Measurements from ENCODE around the gene PDE7B.

DNA sequence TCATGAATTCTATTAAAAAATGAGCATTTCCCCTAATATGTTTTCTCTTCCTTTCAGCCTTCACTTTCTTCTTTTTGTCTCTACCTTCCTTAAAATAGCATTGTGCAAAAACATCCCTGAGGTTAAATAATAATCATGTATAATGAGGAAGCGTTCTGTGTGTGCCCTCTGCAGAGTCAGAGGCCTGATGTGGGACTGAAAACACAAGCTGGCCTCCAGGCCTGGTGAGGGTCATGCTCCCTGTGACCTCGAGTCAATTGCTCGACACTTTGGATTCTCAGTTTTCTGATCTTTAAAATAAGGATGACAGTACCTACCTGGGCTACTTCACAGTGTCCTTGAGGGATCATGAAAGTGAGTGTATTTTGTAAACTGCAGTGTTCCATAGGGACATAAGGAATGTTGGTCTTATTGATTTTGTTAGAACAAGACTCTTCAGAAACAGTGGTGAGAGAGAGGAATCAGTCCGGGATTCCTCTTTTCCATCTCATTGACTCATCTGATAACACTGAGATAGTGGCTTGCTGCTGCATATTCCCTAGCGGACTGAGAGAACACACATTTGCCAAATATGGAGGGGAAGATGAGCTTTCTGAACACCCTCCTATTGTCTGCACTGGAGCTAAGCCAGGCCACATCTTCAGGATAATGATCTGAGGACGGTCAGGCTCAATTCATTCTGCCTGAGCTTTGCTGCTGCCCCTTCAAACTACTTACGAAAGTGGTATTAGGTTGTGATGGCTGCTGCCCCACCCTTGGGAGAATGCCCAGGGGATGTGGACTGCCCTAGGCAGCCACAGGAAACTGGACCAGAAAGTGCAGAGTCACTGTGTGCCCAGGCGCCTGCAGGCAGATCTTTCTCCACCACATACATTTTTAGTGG lies 39.6 kb upstream of the PDE7B start:
- no peak for TF ChIP-seq GTF2A2 (tag; IDR thresholded peaks at IDR 0.05)
- TF ChIP-seq TEAD4 (IDR thresholded peaks at IDR 0.05; ENCODE audit: low read length): no peak
- no peak for TF ChIP-seq TEAD4 (CRISPR knock-in tag; IDR thresholded peaks at IDR 0.05; ENCODE audit: borderline replicate concordance)
- TF ChIP-seq POLR2A (conservative IDR thresholded peaks at IDR 0.05): no peak
- TF ChIP-seq, protein P1, sequence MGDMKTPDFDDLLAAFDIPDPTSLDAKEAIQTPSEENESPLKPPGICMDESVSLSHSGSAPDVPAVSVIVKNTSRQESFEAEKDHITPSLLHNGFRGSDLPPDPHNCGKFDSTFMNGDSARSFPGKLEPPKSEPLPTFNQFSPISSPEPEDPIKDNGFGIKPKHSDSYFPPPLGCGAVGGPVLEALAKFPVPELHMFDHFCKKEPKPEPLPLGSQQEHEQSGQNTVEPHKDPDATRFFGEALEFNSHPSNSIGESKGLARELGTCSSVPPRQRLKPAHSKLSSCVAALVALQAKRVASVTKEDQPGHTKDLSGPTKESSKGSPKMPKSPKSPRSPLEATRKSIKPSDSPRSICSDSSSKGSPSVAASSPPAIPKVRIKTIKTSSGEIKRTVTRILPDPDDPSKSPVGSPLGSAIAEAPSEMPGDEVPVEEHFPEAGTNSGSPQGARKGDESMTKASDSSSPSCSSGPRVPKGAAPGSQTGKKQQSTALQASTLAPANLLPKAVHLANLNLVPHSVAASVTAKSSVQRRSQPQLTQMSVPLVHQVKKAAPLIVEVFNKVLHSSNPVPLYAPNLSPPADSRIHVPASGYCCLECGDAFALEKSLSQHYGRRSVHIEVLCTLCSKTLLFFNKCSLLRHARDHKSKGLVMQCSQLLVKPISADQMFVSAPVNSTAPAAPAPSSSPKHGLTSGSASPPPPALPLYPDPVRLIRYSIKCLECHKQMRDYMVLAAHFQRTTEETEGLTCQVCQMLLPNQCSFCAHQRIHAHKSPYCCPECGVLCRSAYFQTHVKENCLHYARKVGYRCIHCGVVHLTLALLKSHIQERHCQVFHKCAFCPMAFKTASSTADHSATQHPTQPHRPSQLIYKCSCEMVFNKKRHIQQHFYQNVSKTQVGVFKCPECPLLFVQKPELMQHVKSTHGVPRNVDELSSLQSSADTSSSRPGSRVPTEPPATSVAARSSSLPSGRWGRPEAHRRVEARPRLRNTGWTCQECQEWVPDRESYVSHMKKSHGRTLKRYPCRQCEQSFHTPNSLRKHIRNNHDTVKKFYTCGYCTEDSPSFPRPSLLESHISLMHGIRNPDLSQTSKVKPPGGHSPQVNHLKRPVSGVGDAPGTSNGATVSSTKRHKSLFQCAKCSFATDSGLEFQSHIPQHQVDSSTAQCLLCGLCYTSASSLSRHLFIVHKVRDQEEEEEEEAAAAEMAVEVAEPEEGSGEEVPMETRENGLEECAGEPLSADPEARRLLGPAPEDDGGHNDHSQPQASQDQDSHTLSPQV (IDR thresholded peaks at IDR 0.05): no peak
- TF ChIP-seq ZNF232 (CRISPR knock-in tag; IDR thresholded peaks at IDR 0.05): no peak
- TF ChIP-seq, protein P2, sequence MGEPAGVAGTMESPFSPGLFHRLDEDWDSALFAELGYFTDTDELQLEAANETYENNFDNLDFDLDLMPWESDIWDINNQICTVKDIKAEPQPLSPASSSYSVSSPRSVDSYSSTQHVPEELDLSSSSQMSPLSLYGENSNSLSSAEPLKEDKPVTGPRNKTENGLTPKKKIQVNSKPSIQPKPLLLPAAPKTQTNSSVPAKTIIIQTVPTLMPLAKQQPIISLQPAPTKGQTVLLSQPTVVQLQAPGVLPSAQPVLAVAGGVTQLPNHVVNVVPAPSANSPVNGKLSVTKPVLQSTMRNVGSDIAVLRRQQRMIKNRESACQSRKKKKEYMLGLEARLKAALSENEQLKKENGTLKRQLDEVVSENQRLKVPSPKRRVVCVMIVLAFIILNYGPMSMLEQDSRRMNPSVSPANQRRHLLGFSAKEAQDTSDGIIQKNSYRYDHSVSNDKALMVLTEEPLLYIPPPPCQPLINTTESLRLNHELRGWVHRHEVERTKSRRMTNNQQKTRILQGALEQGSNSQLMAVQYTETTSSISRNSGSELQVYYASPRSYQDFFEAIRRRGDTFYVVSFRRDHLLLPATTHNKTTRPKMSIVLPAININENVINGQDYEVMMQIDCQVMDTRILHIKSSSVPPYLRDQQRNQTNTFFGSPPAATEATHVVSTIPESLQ (CRISPR knock-in tag; IDR thresholded peaks at IDR 0.05): no peak
- no peak for TF ChIP-seq POLR2AphosphoS5 (IDR thresholded peaks at IDR 0.05; ENCODE audit: control insufficient read depth, insufficient read depth, low read depth, low read length)
- TF ChIP-seq, protein P3, sequence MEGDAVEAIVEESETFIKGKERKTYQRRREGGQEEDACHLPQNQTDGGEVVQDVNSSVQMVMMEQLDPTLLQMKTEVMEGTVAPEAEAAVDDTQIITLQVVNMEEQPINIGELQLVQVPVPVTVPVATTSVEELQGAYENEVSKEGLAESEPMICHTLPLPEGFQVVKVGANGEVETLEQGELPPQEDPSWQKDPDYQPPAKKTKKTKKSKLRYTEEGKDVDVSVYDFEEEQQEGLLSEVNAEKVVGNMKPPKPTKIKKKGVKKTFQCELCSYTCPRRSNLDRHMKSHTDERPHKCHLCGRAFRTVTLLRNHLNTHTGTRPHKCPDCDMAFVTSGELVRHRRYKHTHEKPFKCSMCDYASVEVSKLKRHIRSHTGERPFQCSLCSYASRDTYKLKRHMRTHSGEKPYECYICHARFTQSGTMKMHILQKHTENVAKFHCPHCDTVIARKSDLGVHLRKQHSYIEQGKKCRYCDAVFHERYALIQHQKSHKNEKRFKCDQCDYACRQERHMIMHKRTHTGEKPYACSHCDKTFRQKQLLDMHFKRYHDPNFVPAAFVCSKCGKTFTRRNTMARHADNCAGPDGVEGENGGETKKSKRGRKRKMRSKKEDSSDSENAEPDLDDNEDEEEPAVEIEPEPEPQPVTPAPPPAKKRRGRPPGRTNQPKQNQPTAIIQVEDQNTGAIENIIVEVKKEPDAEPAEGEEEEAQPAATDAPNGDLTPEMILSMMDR (IDR thresholded peaks at IDR 0.05 in 2 of 3, conservative IDR thresholded peaks at IDR 0.05 in 1 of 3; ENCODE audit: insufficient read depth in 2 of 3, low read depth in 1 of 3, low read length in 3 of 3): no peak
- no peak for TF ChIP-seq MAFF (IDR thresholded peaks at IDR 0.05; ENCODE audit: low read length)
- TF ChIP-seq SMARCE1 (IDR thresholded peaks at IDR 0.05): no peak
- no peak for TF ChIP-seq ZBTB17 (CRISPR knock-in tag; IDR thresholded peaks at IDR 0.05)
- TF ChIP-seq HCFC1 (IDR thresholded peaks at IDR 0.05; ENCODE audit: low read depth, low read length): no peak
- TF ChIP-seq FOXP1 (CRISPR knock-in tag; IDR thresholded peaks at IDR 0.05): no peak
- no peak for TF ChIP-seq TAL1 (IDR thresholded peaks at IDR 0.05)
